GM21447 (cell line): ENCODE measurements around the gene KLF14.
"Not testable (repeated sequence)": the region's sequence is repeated elsewhere in the genome, so short reads cannot be mapped to it uniquely, and the experiment has no call there.

ENCODE experiments used
- ATAC-seq: cut with Tn5 transposase; IDR thresholded peaks from one replicate; pipeline ENCODE4 v1.9.1; 2021; ENCODE audit not compliant: unreplicated experiment

Gene KLF14

DNA sequence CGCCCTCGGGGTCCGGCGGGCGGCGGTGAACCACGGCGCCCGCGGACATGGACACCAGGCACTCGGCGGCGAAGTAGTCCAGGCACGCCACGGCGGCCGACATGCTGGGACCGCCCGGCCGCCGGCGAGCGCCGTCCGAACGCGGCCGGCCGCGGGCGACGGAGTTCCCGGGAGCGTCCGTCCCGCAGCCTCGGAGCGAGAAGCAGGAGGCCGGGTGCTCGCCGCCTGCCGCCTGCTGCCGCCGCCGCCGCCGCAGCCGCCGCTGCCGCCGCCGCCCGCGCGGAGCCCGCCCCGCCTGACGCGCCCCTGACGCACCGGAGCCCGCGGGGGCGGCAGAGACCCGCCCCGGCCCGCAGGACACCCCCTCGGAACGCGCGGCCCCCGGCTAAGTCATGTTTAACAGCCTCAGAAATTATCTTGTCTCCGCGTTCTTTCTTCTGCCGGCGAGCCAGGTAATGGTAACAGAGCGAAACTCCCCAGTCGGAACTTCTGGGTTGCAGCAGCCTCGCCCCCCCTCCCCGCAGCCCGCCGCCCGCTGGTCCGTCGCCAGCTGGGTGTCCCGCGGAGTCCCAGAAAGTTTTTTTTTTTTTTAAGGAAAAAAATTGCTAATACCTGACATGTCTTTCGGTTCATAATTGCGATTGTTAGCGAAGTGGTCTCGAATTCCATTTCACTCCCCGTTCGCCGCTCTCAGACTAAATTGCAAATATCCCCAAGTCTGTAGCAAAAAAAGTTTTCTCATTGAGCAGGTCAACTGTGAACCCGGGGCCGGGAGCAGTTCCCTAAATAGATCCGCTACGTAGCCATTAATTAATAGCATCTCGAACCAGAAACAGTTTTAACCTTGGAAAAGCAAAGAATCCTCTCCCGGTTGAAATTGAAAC, at the start of gene KLF14:
TSS of gene KLF14 (minus strand) at position 277 of the 884 bp plus-strand sequence. CDS start at position 103, 174 bp downstream.
- ATAC-seq, result no peak

DNA sequence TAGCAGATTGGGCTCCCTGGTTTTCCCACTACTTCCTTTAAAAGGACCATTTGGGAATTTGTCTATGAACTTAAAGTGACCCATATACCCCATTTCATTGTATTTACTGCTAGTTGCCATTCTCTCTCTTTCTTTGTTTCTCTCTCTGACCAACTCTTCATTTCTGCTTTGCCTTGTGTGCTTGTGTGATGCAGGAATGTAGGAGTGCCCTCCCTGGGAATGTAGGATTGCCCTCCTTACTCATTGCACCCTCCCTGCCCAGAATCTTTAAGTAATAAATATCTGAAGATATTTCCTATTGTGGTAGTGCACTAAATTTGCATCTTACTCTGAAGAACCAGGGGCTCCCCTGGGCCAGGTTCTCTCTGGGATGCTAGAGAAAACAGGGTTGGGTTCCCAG, 47.3 kb upstream of the KLF14 start:
- ATAC-seq, result no peak

DNA sequence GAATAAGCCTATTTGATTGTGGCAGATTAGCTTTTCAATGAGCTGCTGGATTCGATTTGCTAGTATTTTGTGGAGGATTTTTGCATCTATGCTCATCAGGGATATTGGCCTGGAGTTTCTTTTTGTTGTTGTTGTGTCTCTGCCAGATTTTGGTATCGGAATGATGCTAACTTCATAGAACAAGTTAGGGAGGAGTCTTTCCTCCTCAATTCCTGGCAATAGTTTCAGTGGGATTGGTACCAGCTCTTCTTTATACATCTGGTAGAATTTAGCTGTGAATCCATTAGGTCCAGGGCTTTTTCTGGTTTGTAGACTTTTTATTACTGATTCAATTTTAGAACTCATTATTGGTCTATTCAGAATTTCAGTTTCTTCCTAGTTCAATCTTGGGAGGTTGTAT, 43.4 kb upstream of the KLF14 start:
- ATAC-seq, result no peak

DNA sequence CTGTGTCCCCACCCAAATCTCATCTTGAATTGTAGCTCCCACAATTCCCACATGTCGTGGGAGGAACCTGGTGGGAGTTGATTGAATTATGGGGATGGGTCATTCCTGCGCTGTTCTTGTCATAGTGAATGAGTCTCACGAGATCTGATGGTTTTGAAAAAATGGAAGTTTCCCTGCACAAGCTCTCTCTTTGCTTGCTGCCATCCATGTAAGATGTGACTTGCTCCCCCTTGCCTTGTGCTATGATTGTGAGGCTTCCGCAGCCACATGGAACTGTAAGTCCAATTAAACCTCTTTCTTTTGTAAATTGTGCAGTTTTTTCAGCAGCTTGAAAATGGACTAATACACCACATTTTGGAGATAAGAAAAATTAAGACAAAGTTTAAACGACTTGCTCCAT, 38.4 kb upstream of the KLF14 start:
- ATAC-seq, result not testable (repeated sequence)

DNA sequence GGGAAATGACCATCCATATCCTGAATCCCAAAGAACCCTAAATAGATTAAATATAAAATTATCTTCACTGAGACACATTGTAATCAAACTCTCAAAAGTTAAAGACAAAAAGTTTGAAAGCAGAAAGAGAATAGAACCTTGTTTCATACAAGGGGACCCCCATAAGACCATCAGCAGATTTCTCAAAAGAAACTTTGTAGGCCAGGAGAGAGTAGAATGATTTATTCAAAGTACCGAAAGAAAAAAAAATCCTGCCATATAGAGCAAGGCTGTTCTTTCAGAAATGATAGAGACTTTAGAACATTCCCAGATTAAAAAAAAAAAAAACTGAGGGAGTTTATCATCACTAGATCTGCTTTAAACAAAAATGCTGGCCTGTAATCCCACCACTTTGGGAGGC, 34.8 kb upstream of the KLF14 start:
- ATAC-seq, result no peak

DNA sequence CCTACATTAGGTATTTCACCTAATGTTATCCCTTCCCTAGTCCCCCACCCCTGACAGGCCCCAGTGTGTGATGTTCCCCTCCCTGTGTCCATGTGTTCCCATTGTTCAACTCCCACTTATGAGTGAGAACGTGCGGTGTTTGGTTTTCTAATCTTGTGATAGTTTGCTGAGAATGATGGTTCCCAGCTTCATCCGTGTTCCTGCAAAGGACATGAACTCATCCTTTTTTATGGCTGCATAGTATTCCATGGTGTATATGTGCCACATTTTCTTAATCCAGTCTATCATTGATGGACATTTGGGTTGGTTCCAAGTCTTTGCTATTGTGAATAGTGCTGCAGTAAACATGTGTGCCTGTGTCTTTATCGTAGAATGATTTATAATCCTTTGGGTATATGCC, 30.6 kb upstream of the KLF14 start:
- ATAC-seq, result not testable (repeated sequence)

DNA sequence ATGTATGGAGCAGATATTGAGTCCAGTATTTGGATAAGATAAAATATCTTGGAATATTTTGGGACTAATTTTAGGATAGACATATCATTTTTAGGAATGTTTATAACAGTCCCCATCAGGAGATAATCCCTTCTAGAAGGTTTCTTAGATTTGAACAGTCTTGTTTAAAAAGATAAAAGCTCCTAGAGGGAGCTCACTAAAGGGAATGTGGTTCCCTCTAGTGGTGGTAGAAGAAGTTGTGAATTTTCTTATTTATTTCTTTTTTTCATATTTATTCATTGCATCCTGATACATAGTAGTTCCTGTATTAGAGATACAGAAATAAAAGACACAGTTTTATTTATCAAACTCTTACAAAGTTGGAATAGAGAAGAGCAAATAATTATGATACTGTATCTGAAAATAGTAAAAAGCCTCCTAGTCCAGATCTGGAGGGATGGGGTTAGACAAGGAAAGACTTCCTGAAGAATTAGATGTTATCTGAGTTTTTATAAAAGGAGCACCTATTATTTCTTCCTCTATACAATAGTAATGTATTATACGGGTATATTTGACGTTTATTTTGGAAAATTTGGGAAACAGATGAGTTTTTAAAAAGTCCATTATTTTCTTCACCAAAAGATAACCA, 24.5 kb upstream of the KLF14 start:
- ATAC-seq, result no peak

DNA sequence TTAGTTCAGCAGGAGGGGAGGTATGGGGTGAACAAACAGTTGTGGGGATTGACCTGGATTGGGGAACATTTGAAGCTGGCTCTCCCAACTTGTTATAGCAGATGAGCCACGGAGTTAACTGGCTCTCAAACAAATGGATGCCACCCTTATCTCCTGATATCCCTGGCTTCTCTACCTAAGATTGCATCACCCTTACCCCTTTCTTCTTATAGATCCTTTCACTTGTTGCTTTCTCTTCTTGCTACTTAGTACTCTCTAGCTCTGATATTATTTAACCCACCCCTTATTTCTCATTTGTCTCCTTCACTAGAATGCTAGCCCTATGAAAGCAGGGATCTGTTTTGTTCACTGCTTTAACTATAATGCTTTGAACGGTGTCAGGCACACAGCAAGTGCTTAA, 22.3 kb upstream of the KLF14 start:
- ATAC-seq, result no peak

DNA sequence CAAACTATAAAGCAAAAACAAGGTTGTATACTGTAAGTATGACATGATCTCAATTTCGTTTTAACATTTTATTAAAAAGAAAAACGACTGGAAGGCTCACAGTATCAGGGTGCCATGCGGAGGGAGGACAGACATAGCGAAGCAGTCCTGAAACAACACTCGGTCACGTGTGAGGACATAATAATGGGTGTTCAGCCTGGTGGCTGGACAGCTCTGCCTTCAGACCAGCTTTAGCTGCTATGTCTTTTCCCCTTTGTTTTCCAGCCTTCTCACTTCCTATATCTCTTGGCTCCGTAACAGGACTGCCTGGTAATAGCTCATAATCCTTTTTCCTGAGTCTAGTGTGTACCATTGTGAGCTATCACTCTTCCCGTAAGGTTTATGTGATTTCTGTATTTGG, 18.4 kb upstream of the KLF14 start:
- ATAC-seq, result no peak

DNA sequence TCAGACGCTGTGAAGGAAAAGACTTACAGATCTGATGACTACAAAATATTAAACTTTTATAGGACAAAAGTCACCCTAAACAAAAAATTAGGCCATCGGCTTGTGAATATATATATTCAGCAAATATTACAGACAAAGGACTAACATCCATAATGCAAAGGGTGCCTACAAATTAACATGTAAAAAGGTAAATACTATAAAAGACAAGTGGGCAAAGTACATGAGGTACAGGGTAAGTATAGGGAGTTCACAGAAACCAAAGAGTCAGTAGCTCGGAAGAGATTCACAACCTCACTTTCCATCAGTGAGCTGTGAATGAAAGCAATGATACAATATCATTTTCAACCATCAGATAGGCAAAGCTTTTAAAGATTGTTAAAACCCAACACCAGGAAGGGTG, 16.7 kb upstream of the KLF14 start:
- no peak for ATAC-seq

DNA sequence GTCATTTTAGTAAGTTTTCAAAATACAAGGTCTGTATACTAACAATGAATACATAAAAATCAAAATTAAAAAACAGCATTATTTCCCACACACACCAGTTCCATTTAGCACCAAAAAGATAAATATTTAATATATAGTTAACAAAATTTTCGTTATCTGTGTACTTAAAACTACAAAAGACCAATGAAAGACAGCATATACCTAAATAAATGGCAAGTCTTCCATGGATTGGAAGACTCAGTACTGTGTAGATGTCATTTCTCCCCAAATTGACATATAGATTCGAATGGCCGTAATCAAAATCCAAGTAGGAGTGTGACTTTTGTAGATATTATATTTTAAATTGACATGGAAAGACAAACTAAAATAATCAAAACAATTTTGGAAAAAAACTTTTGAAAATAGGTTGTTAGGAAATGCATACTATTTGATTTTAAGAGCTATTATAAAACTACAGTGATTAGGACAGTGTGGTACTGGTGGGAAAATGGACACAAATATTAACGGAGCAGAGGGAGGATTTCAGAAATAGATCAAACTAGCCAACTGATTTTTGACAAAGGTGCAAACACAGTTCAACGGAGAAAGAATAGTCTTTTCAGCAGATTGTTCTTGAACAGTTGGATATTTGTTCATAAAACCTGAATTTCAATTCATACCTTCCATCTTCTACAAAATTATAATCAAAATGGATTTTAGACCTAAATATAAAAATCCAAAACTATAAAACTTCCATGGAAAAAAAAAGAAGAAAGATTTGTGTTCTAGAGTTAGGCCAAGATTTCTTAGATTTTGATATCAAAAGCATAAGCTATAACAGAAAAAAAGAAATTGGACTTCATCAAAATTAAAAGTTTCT, 14.8 kb upstream of the KLF14 start:
- ATAC-seq, result no peak

DNA sequence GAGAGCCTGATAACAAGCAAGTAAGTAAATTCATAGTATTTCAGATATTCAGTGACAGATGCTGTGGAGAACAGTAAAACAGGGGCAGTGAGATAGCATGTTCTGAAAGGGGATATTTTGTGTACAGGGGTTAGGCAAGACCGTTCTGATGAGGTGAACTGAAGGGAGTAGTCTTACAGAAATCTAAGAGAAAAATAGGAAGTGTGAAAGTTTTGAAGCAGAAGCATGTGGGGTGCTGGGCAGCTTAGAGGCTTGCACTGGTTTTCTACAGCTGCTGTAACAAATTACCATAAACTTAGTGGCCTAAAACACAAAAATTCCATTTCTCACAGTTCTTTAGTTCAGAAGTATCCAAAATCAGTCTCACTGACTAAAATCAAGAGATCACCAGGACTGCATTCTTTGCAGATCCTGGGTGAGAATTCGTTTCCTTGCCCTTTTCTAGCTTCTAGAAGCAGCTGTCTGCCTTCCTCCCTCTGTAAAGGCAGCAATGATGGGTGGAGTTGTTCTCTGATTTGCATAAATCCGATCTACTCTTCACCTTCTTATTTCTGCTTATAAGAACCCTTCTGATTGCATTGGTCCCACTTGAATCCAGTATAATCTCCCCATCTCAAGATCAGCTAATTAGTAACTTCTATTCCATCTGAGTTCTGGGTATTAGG, 7.5 kb upstream of the KLF14 start:
- no peak for ATAC-seq

DNA sequence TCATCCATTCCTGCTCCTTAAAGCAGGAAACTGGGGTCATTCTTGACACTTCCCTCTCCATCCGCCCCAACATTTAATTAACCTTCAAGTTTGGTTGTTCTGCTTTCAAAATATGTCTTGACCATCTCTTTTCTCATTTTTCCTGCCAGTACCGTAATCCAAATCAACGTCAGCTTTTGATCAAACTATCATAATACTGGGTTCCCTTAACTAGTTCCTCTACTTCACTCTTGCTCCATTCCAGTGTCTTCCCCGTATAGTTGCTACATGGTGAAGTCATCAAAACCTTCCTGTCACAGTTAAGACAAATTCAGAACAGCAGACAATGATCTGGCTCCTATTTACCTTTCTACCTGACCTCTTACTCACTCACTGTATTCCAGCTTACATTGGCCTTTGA, 6.6 kb upstream of the KLF14 start:
- no peak for ATAC-seq

DNA sequence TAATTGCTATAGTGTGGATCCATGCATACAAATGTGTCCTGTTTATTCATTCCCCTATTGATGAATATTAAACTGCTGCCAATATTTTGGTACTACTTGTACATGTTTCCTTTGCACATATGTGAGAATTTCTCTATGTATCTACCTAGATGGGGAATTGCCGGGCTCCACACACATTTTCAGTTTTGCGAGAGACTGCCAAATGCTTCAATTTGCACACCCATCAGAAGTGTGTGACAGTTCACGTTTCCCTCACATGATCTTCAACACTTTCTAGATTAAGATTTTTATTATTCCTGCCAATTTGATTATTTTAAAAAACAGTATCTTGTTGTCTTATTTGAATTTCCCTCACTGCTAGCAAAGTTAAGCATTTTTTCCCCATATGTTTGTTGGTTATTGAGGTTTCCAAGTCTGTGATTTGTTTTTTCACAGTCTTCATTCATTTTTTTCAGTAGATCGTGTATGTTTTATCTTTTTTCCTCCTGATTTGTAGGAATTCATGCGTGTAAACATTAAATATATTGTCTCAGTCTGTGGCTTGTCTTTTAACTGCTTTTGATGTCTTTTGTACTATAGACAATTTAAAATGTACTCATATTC, 2.4 kb upstream of the KLF14 start:
- ATAC-seq, result no peak

DNA sequence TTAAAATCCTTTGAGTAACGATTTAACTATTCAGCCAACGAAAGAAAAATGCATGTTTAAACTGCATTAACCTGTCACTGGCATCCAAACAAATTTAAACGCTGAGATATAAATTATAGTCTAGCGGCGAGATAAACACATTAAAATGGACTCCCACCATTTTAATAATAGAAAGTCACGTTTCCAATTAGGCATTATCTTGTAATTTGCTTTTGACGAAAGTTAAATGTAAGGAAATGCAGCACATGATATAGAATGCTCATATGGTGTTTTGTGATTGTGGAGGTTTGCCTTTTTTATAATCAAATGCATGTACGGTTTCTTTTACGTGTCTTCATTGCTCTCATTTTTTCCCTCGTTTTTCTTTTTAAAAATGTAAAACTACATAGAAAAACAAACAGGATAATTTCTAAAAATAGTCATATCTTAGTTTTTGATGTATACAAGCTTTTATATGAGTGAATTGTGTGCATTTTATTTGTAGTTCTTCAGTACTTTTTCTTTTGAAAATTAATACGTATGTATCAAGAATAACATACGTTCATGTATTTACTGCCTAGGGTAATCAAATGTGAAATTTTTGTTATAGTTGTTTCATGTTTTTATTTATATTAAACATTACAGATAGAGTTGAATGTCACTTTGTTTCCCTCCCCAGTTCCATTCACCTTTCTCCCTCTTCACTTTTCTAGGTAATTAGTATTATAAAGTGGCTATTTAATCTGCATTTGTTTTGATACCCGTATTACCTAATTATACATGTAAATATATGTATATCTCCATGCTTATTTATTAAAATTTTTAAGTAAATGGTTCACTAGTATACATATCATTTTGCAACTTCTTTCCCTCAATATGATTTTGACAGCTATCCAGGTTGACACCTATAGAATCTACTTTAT, 1.1 kb upstream of the KLF14 start:
- ATAC-seq, result no peak

DNA sequence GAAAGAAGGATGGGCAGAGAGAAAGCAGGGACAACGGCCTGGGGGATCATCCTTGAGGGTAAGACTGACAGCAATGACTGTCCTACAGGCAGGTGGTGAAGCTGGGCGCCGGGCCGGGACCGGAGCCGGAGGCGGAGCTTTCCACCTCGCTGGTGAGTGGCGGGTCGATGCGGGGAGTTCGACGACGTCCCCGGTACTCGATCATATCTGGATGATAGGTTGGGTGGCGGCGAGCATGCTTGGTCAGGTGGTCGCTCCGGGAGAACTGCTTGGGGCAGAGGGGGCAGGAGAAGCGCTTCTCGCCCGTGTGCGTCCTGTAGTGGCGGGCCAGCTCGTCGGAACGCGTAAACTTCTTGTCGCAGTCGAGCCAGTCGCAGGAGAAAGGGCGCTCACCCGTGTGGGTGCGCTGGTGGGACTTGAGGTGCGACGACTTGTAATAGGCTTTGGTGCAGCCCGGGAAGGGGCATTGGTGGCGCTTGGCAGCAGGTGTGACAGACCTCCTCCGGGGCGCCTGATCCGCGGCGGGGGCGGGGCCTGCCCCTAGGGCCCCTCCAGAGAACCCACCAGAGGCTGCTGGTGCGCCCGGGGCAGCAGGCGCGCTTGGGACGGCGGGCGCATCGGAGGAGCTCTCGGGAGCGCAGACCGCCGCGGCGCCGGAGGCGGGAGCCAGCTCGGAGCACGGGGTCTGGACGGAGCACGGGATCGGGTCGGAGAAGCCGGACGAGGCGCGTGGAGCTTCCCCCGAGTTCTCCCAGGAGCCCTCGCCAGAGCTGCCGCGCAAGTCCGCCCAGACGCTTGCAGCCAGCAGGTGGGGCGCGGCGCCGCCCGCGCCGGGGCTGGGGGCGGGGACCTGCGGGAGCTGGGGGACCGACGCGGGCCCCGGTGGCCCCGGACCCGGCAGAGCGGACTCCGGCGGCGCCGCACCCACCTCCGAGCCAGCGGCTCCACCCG, 752 bp downstream of the KLF14 start:
- ATAC-seq, result no peak

DNA sequence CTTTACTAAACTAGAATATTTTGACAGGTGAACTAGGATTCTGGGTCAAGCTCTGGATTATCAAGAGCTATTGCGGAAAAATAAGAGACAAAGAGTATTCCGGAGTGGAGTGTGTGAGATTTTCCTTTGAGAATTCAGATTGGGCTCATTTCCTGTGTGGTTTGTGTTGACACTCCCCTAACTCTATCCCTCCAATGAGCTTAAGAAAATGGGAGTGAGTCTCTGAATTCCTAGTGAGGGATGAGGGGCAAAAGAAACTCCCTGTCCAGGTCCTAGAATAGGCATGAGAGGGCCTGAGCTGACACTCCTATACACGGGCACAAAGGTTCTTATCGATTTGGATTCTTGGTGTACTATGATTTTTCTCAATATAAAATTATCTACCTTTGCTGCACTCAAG, 10.2 kb downstream of the KLF14 start:
- no peak for ATAC-seq

DNA sequence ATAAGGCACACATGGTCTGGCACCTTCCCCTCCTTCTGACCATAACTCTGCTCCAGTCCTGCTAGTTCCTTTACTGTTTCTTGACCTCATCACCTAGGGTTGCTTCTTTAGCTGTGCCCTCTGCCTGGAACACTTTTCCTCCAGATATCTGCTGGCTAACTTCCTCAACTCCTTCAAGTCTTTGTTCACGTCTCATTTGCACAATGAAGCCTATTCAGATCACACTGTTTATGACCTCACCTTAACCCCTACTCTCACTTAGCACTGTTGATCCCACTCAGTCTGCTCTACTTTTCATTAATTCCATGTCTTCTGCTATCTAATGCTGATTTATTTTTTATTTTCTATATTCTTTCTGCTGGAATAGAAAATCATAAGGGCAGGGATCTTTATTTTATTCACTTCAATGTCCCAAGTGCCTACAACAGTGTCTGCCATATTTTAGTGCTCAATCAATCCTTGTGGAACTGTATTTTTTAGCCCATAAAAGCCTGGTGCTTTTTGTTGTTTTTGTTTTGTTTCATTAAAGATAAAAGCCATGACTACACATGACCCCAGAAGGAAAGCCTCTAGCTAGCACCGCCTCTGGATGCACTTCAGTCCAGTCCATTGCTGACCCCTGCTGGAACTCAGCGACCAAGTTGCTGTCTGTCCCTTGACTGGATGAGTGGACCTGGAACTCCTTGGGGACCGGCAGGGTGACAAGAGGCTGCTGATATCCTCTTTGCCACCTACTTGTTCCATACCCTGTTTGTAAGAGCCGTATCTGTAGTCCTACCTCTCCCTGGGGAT, 12.3 kb downstream of the KLF14 start:
- ATAC-seq, result no peak
